HG03064 (cell line): ENCODE measurements around the gene SIPA1.
A peak's percentile ranks its signal among the peaks of the same experiment; 100 is the strongest.

Source experiments
- ATAC-seq: cut with Tn5 transposase; IDR thresholded peaks from one replicate; pipeline ENCODE4 v1.9.1; 2021; ENCODE audit warnings: low read depth; ENCODE audit not compliant: unreplicated experiment

The SIPA1 gene

DNA sequence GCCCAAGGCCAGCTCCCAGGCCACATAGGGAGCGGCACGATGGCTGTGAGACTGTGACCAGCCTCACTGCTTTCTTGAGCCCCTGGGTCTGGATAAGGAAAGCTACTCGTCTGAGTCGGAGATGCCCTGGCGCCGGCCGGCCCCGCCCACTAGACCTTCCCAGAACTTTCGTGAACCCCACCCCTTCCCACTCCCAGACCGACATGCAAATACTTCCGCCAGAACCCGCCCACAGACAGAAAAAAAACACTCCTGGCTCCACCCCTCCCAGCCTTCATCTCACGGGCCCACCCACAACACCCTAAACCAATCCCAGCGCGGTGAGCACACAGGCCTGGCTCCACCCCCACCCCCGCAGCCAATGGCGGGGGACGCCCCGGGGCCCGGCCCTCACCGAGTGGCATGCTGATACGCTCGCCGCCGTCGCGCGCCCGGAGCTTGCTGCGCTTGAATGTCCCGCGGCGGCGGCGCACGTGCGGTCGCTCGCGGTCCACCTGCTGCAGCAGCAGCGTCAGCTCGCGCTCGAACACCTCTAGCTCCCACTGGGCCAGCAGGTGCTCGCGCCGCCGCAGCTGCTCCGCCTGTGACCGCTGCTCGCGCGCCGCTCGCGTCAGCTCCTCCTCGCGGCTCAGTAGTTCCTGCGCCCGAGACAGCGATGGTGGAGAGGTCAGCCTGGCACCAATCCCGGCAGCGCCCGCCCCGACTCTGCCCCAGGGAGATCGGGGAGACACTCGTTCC is 30.9 kb upstream of the SIPA1 start:
- ATAC-seq = no peak

DNA sequence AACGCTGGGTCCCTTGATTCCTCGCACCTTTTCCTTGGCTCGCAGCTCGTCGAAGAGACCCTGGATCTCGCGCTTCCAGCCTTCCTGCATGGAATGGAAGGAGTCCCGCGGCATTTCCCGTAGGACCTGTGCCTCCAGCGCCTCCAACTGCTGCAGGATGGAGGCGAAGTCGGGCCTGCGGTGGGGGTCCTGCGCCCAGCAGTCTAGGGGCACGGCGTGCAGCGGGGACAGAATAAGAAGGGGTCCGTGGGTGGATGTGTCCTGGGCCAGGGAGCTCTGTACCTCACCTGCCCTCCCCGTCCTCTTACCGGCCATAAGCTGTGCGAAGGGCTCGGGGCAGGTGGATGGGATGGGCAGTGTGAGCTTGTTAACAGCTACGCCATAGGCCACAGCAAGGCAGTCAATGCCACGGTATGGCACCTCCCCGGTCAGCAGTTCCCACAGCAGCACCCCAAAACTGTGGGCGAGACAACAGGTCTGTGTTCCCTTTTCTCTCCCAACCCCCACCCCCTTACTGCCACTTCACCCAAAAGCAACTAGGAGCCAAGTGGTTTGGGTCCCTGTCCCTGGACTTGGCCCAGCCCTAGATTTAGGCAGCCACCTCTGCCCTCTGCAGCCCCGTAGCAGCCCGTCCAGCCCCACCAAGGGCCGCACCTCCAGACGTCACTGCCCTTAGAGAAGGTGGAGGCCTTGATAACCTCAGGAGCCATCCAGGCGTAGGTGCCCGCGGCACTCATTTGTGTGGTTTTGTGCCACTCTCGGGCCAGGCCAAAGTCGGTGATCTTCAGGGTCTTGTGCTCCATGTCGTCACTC is 30.1 kb upstream of the SIPA1 start:
- ATAC-seq = no peak

DNA sequence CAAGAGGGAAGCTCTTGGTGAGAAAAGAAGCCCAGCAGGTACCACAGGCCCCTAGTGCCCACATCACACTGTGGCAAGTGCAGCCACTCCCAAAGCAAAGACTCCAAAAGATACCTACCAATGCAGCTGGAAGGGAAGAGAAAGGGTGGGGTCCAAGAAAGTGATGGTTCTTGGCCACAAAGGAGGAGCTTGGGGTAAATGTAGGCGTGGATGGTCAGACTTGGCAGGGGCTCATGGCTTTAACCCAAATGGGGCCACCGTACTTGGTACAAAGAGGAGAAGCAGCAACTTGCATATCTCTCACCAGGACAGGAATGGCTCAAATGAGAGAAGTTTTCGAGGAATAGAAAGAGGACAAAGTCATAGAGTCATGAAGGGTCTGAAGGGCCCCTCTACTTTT is 28.7 kb upstream of the SIPA1 start:
- ATAC-seq = no peak

DNA sequence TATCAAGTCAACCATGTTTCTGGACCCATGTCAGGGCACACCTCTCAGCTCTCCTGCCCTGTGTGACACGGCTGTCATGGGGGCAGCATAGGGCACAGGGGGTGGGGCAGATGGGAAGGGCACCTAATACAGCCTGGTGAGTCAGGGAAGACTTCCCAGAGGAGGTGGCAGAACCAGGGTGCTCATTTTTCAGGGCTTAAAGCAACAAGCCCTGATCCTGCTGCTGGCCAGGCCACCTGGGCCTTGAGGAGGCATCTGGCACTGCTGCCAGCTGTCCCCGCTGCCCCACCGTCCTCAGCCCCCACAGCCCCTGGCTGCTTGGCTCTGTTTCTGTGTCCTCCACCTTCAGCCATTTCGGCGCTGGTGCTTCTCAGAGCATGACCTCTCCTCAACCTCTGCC is 28.2 kb upstream of the SIPA1 start:
- ATAC-seq = no peak

DNA sequence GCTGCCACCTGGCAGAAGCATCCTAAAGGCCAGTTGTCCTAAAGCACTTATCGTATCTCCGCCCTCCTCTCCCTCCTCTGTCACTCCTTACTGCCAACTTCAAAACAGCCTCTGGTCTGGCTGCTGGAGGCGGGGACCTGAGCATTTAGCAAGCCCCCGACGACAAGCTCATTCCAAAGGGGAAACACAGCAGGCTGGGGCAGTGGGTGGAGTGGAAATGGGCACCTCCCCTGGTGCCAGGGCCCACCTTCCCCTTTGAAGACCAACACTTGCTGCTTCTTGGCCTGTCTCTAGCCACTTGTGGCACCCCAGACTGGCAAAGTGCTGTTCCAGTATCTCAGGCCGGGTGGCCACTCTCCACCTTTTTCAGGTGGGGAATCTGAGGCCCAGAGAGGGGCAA is 27.5 kb upstream of the SIPA1 start:
- ATAC-seq = no peak

GRCh38 chr11:65611028-65611757 is 26.7 kb upstream of the SIPA1 start:
- ATAC-seq = no peak

DNA sequence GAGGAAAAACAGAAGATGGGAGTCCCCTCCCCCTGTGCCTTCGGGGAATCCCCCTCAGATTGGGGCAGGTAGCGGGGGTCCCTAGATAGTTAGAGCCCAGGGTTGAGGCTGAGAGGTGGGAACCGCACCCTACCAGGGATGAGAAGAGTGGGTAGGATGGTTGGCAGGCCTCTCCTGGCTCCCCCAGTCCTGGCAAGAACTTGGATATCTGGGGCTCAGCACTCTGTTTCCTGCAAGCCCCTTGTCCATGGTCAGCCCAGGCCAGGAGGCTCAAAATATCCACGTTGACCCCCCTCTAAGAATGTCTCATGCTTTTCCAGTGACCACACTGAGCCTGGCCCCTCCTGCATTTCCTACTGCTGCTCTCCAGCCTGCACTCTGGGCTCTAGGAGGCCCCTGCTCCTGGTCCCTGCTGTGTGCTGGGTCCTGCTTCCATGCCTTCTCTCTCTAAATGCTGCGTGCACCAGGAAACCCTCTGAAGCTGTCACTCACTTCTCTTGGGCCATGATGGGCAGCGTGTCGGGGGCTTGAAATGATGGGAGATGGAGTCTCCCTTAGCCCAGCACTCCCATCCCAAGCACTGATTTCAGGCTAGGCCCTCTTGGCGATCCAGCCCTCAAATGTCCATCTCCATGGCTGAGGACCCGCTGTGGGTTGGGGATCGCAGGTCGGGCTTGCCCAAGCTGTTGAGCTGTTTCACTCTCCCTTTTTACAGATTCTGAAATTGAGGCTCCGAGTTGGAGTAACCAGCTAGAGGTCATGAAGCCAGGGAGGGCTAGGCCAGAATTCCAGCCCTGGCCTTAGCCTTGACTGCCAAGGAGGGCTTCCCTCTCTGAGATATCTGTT is 25.9 kb upstream of the SIPA1 start:
- no peak for ATAC-seq

DNA sequence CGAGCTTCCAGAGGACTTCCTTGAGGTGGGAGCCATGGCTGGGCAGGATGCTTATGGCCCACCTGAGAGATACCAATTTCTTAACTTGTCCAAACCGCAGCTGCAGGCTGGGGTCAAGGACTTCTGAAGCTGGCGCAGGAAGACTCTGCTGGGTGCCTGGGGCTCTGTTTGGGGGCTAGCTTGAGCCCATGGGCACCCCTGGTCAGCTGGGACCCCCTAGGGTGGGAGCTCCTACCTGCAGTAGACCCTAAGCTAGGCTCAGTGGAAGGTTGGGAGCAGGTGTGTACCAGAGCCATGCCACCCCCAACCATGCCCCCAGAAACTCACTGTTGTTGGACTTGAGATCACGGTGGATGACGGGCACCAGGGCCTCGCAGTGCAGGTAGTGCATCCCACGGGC is 25.2 kb upstream of the SIPA1 start:
- ATAC-seq = no peak

DNA sequence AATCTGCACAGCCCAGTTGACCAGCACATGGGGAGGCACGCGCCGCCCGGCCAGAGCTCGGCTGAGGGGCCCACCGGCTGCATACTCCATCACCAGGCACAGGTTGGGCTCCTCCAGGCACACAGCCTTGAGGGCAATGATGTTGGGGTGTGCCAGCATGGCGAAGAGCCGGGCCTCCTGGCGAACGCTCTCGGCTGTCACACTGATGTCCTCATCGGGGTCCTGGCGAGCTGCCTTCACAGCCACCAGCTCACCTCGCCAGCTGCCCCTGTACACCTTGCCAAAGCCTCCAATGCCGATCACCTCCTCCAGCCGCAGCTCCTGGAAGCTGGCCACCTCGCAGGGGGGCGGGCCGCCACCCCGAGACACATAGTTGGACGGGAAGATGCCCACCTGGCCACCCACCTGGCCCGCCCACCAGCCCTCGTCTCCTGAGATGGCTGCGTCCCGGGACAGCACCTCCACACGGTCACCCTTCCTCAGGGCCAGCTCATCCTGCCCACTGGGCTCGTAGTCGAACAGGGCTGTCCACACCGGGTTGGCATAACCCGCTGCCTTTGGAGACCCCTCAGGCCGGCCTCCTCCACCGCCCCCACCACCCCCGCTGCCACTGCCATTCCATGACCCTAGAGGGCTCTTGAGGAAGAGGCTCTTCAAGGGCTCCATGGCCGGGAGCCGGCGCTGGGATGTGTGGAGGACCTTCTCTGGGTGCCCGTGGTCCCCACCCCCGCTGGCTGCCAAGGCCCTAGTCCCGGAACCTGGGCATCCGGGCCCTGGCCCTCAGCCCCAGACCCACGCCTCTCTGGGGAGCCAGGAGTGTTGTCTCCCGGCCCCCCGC is 24.6 kb upstream of the SIPA1 start:
- no peak for ATAC-seq

DNA sequence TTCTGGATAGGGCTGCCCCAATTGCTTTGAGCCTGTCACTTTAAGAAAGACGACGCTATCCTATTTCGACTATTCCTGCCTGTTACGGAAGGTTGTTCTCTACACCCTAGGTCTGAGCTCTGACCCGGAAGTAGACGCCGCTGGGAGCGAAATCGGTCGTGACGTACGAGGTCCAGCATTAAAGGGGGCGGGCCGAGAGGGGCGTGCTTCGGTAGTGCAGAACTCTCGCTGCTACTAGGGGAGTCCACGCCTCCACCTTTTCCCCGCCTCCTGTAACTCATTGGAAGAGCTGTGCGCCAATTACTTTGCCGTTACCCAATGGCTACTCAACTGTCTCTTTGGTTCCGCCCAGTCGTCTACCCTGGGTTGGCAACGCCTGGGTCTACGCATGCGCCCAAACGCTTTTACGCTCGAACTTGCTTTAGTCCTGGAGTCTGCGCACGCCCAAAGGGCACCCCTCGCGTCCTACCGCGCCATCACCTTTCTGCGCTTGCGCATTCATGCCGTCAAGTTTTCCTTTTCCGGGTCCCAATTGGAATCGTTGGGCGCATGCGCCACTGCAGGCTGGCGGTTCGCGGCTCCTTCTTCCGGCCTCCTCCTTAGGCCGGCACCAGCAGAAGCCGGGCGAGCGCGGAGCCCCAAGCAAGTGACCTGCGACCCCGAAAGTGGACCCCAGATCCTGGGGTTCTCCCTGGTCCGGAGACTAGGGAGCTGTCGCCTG is 22.5 kb upstream of the SIPA1 start, which contains the start of gene PCNX3:
TSS of gene PCNX3 (plus strand) at position 548 of the 721 bp plus-strand sequence. CDS start 536 bp downstream, outside the sequence.
- ATAC-seq = peak; percentile 72

DNA sequence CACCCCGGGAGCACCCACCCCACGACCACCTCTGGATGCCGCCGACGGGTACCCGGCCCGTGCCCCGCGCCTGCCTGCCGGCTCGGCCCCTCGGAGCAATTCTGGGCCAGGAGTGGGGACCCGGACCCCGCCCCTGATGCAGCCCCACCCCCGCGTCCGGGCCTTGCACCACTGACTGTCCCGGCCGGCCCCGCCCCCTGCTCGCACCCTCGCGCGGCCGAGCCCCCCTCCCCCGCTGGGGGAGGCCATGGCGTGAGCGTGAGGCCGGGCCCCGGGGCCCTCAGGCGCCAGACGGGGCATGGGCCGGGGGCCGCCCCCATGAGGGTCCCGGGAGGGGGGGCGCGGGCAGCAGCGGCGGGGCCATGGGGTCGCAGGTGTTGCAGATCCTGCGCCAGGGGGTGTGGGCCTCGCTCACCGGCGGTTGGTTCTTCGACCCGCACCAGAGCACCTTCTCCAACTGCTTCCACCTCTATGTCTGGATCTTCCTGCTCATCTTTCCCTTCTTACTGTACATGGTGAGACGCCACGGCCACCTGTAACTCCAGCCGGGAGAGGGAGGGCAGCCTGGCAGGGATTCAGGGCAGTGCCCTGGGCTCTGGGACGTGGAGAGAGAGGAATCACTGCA is 21.8 kb upstream of the SIPA1 start:
- peak; percentile 7 for ATAC-seq

- no peak for ATAC-seq
These were observed 21.3 kb upstream of the SIPA1 start for GRCh38 chr11:65616575-65617001.

DNA sequence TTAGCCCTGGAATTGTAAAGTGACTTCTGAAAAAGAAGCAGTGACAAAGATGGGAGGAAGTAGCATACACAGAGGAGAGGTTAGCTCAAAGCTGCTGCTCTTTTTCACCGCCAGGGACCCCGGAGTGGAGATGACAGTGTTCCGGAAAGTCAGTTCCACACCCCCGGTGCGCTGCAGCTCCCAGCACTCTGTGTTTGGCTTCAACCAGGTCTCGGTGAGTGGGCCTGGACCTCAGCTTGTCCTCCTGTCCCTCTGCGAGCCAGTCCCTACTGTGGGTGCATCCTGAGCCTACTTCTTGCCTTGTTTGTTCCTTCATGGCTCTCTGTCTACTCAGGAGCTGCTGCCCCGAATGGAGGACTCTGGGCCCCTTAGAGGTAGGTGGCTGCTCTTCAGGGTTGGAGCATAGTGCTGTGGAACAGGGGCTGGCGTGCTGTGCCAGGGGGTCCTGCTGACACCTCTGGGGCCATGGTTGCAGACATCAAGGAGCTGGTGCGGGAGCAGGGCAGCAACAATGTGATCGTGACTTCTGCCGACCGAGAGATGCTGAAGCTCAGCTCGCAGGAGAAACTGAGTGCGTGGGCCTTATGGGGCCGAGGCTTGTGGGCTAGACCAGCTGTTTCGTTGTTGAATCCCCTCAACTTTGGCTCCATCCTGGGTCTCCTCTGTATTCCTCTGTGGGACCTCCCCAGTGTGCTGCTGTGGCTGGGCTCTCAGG is 20.6 kb upstream of the SIPA1 start:
- no peak for ATAC-seq

DNA sequence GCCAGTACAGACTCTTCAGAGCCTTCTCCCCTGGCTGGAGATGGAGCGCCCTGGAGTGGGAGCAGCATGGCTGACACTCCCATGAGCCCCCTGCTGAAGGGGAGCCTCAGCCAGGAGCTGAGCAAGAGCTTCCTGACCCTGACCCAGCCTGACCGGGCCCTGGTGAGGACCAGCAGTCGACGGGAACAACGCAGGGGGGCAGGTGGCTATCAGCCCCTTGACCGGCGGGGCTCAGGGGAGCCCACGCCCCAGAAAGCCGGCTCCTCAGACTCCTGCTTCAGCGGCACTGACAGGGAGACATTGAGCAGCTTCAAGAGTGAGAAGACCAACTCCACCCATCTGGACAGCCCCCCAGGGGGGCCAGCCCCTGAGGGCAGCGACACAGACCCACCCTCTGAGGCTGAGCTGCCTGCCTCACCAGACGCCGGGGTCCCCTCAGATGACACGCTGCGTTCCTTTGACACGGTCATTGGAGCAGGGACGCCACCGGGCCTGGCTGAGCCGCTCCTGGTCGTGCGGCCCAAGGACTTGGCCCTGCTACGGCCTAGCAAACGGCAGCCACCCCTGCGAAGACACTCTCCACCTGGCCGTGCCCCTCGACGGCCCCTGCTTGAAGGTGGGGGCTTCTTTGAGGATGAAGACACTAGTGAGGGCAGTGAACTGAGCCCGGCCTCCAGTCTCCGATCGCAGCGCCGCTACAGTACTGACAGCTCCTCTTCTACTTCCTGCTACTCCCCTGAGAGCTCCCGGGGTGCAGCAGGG is 19.7 kb upstream of the SIPA1 start:
- no peak for ATAC-seq

- no peak for ATAC-seq
These were observed 19.1 kb upstream of the SIPA1 start for GRCh38 chr11:65618763-65619162.

GRCh38 chr11:65619281-65619928 is 18.5 kb upstream of the SIPA1 start:
- no peak for ATAC-seq

DNA sequence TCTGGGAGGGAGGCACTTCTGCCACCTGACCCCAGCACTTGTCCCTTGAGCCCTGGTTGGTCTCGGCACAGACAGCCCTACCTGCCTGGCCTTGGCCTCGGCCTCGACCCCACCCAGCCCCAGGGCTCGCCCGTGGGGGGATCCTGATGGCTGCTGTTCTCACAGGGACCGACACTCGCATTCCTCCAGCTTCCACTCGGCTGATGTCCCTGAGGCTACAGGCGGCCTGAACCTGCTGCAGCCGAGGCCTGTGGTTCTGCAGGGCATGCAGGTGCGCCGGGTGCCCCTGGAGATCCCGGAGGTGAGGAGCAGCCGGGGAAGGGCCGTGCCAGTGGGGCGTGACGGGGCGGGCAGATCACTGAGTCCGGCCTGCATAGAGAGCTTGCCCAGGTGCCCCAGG is 17.2 kb upstream of the SIPA1 start:
- ATAC-seq = no peak
